Fibroblast of lung (primary cell): Measurements from ENCODE around the gene TEX44.

ENCODE experiments used
- EZH2 ChIP-seq: IDR thresholded peaks from 2 replicates; pipeline ENCODE4 v1.5.1; 2012; ENCODE audit warnings: low read length, control low read depth, mild to moderate bottlenecking; ENCODE audit errors: missing control alignments
- TF ChIP-seq, protein P1 (sequence below), 2 donors: IDR thresholded peaks in 1 of 2; conservative IDR thresholded peaks in 1 of 2; 1 replicate in 1 of 2; 2 replicates in 1 of 2; pipeline ENCODE4 v1.5.1; 2011 to 2012; ENCODE audit warnings: low read length in 2 of 2, control low read depth in 1 of 2, inconsistent platforms in 1 of 2, low read depth in 1 of 2, mild to moderate bottlenecking in 1 of 2

GRCh38 chr2:231613331-231613662 is 20.6 kb downstream of the TEX44 start:
- TF ChIP-seq, protein P1, sequence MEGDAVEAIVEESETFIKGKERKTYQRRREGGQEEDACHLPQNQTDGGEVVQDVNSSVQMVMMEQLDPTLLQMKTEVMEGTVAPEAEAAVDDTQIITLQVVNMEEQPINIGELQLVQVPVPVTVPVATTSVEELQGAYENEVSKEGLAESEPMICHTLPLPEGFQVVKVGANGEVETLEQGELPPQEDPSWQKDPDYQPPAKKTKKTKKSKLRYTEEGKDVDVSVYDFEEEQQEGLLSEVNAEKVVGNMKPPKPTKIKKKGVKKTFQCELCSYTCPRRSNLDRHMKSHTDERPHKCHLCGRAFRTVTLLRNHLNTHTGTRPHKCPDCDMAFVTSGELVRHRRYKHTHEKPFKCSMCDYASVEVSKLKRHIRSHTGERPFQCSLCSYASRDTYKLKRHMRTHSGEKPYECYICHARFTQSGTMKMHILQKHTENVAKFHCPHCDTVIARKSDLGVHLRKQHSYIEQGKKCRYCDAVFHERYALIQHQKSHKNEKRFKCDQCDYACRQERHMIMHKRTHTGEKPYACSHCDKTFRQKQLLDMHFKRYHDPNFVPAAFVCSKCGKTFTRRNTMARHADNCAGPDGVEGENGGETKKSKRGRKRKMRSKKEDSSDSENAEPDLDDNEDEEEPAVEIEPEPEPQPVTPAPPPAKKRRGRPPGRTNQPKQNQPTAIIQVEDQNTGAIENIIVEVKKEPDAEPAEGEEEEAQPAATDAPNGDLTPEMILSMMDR (conservative IDR thresholded peaks at IDR 0.05 in 1 of 2, IDR thresholded peaks at IDR 0.05 in 1 of 2; ENCODE audit: low read depth in 1 of 2, low read length in 2 of 2): no peak
- TF ChIP-seq EZH2: no peak
